ENCODE data around the gene GRK6.

GRK6 gene

GRCh38 chr5:177459819-177460628, 33.5 kb downstream of the GRK6 start:
- TF ChIP-seq CTCF (IDR thresholded peaks at IDR 0.05; ENCODE audit: insufficient read depth, low read length, missing control alignments) = no peak
- no peak for DNase-seq (ENCODE audit: low read depth, low spot score)
- no peak overlapping the region for H3K4me3 ChIP-seq (ENCODE audit: low read depth, low read length)
- ChIA-PET POLR2A (interaction anchor here (0.5 to 4.2 kb wide), 2 partner anchors 10 to 46 kb away, joined by 3 to 37 read pairs; no protein-coding TSS in a partner anchor), CTCF (interaction anchor here (0.8 to 21.1 kb wide), 4 partner anchors 13 to 69 kb away, joined by 3 to 376 read pairs (median 86); partner anchors contain the start of genes DBN1, F12 and PFN3)

- no peak for DNase-seq (ENCODE audit: low read depth, low spot score)
- POLR2A ChIA-PET = interaction anchor here (1.8 kb wide), 1 partner anchor 9 kb away, joined by 6 read pairs; no protein-coding TSS in a partner anchor
- CTCF ChIA-PET = interaction anchor here (1.1 to 1.4 kb wide), 2 partner anchors 11 to 73 kb away, joined by 3 to 4 read pairs; no protein-coding TSS in a partner anchor
- no peak for TF ChIP-seq CTCF (IDR thresholded peaks at IDR 0.05; ENCODE audit: insufficient read depth, low read length, missing control alignments)
- no peak overlapping the region for H3K4me3 ChIP-seq (ENCODE audit: low read depth, low read length)
Observed at GRCh38 chr5:177462021-177462670, 35.7 kb downstream of the GRK6 start.

- H3K4me3 ChIP-seq (ENCODE audit: low read depth, low read length) = no peak overlapping the region
- TF ChIP-seq CTCF (IDR thresholded peaks at IDR 0.05; ENCODE audit: insufficient read depth, low read length, missing control alignments) = no peak
- ChIA-PET POLR2A (interaction anchor here (2.2 kb wide), 1 partner anchor 8 kb away, joined by 7 read pairs; no protein-coding TSS in a partner anchor), CTCF (interaction anchor here (1.2 to 4.9 kb wide), 3 partner anchors 10 to 62 kb away, joined by 4 to 60 read pairs (median 11); no protein-coding TSS in a partner anchor)
- DNase-seq (ENCODE audit: low read depth, low spot score) = no peak
Observed at GRCh38 chr5:177465044-177465443, 38.6 kb downstream of the GRK6 start.

GRCh38 chr5:177466861-177467260, 40.4 kb downstream of the GRK6 start:
- ChIA-PET CTCF (interaction anchor here (4.9 kb wide), 1 partner anchor 12 kb away, joined by 60 read pairs; no protein-coding TSS in a partner anchor), POLR2A (interaction anchor here (2.2 kb wide), 1 partner anchor 9 kb away, joined by 7 read pairs; no protein-coding TSS in a partner anchor)
- TF ChIP-seq CTCF (IDR thresholded peaks at IDR 0.05; ENCODE audit: insufficient read depth, low read length, missing control alignments) = no peak
- no peak overlapping the region for H3K4me3 ChIP-seq (ENCODE audit: low read depth, low read length)
- no peak for DNase-seq (ENCODE audit: low read depth, low spot score)

GRCh38 chr5:177467436-177467835, 41.0 kb downstream of the GRK6 start:
- DNase-seq (ENCODE audit: low read depth, low spot score) = no peak
- TF ChIP-seq CTCF (IDR thresholded peaks at IDR 0.05; ENCODE audit: insufficient read depth, low read length, missing control alignments) = no peak
- POLR2A ChIA-PET = interaction anchor here (2.2 to 4.9 kb wide), 2 partner anchors 9 to 10 kb away, joined by 7 to 37 read pairs; no protein-coding TSS in a partner anchor
- CTCF ChIA-PET = interaction anchor here (4.9 to 16.8 kb wide), 3 partner anchors 12 to 28 kb away, joined by 60 to 261 read pairs (median 168); partner anchors contain the start of gene PDLIM7
- H3K4me3 ChIP-seq (ENCODE audit: low read depth, low read length) = no peak overlapping the region
